HFFc6 (cell line): Measurements from ENCODE around the gene PRDM7. TPM values are rescaled to one million over a fixed set of nuclear protein-coding genes. Genes with fewer than 3 reads are reported as not detected.
"Not testable (repeated sequence)": the region's sequence is repeated elsewhere in the genome, so short reads cannot be mapped to it uniquely, and the experiment has no call there.

Experiments
- DNase-seq: peaks from one replicate; pipeline ENCODE4 v3.0.0-alpha.2; 2018
- H3K27ac Mint-ChIP-seq: 2 replicates; pipeline ENCODE4 v1.8.0; 2020; ENCODE audit warnings: mild to moderate bottlenecking, mixed read lengths
- H3K27me3 Mint-ChIP-seq: 2 replicates; pipeline ENCODE4 v1.8.0; 2021; ENCODE audit warnings: mild to moderate bottlenecking, moderate library complexity, mixed read lengths; ENCODE audit not compliant: insufficient read depth
- H3K36me3 Mint-ChIP-seq: 2 replicates; pipeline ENCODE4 v1.8.0; 2021; ENCODE audit warnings: low read depth, mixed read lengths
- H3K4me1 Mint-ChIP-seq: 2 replicates; pipeline ENCODE4 v1.8.0; 2020; ENCODE audit warnings: low read depth, mixed read lengths
- H3K4me3 Mint-ChIP-seq: 2 replicates; pipeline ENCODE4 v1.8.0; 2020; ENCODE audit warnings: mild to moderate bottlenecking, moderate library complexity, mixed read lengths
- H3K9me3 Mint-ChIP-seq: 2 replicates; pipeline ENCODE4 v1.8.0; 2020; ENCODE audit warnings: mild to moderate bottlenecking, mixed read lengths
- long read RNA-seq: library from polyadenylated mRNA; unstranded; transcript quantifications from one replicate; pipeline ENCODE4 v2.0.0, GENCODE V29; 2019
- total RNA-seq, 6 experiments: library from RNA; stranded (reverse); fragmentation: NEBNext Ultra II Directional; extraction: Animal tissue kit (Norgen Biotek cat#: 25700); gene quantifications; 2 replicates in 1 of 6; 3 replicates in 5 of 6; pipeline ENCODE4 v1.2.3, GENCODE V29; 2021
- TF ChIP-seq, protein P1 (sequence below): fragments of 200-600 bp; sonication (generic); IDR thresholded peaks from 2 replicates; pipeline ENCODE4 v1.5.0; 2021; ENCODE audit warnings: antibody characterized with exemption, mild to moderate bottlenecking

PRDM7 gene
- total RNA-seq, result not detected
- long read RNA-seq, result 0 reads

DNA sequence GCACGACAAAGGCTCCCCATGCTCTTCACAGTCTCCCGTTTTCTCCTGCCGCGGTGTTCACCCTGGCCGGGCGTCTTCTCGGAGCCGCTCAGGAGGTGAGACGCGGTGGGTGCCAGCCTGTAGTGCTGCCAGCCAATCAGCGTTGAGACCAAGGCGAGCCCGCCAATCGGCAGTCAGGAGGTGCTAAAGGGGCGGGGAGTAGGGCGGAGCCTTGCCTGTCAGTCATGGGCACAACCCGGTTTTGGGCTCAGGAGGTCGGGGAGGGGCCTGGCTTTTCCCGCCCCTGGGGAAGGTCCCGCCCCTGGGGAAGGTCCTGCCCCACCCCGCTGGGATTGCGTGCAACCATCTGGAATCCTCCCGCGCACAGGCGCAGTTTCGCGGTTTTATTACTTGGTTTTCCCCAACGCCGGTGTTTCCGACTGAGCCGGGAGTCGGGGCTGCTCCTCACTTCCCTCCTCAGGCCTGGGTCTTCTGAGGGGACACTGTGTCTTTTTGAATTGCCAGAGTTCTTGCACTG lies at the start of gene PRDM7:
PRDM7 (minus strand) TSS at position 92 of the 517 bp plus-strand sequence. CDS start 1,421 bp downstream, outside the sequence.
- DNase-seq, result peak; percentile 67
- H3K27me3 Mint-ChIP-seq, result peaks cover 27% of the 10 kb centered on the region
- no peaks in the 10 kb centered on the region for H3K9me3 Mint-ChIP-seq
- no peaks in the 10 kb centered on the region; the same call in 1 of the 2 replicates for H3K36me3 Mint-ChIP-seq
- peak within 1 kb of the TSS; percentile 65 for H3K4me3 Mint-ChIP-seq
- TF ChIP-seq, protein P1, sequence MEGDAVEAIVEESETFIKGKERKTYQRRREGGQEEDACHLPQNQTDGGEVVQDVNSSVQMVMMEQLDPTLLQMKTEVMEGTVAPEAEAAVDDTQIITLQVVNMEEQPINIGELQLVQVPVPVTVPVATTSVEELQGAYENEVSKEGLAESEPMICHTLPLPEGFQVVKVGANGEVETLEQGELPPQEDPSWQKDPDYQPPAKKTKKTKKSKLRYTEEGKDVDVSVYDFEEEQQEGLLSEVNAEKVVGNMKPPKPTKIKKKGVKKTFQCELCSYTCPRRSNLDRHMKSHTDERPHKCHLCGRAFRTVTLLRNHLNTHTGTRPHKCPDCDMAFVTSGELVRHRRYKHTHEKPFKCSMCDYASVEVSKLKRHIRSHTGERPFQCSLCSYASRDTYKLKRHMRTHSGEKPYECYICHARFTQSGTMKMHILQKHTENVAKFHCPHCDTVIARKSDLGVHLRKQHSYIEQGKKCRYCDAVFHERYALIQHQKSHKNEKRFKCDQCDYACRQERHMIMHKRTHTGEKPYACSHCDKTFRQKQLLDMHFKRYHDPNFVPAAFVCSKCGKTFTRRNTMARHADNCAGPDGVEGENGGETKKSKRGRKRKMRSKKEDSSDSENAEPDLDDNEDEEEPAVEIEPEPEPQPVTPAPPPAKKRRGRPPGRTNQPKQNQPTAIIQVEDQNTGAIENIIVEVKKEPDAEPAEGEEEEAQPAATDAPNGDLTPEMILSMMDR, result no peak
- no peak within 1 kb of the TSS; the same call in 1 of the 2 replicates for H3K27ac Mint-ChIP-seq
- H3K4me1 Mint-ChIP-seq, result peaks cover 17% of the 10 kb centered on the region

DNA sequence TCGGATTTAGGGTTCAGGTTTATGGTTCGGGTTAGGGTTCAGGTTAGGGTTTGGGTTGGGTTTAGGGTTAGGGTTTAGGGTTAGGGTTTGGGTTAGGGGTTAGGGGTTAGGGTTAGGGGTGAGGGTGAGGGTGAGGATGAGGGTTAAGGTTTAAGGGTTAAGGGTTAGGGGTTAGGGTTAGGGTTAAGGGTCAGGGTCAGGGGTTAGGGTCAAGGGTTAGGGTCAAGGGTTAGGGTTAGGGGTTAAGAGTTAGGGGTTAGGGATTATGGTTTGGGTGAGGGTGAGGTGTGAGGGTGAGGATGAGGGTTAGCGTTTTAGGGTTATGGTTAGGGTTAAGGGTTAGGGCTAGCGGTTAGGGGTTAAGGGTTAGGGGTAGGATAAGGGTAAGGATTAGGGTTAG lies 44.7 kb upstream of the PRDM7 start:
- not testable (repeated sequence) for H3K36me3 Mint-ChIP-seq, H3K27me3 Mint-ChIP-seq, H3K4me3 Mint-ChIP-seq, H3K9me3 Mint-ChIP-seq, H3K4me1 Mint-ChIP-seq, H3K27ac Mint-ChIP-seq, DNase-seq

DNA sequence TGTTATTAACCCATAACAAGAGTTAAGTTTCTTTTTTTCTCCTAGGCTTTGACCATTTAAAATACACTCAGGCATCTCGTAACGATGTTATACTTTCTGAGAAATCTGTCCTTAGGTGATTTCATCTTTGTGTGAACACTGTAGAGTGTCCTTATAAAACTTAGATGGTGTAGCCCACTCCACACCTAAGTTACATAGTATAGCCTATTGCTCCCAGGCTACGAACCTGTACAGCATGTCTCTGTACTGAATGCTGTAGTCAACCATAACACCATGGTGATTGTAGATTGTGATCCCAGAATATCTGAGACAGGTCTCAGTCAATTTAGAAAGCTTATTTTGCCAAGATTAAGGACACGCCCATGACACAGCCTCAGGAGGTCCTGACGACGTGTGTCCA lies 30.5 kb upstream of the PRDM7 start:
- H3K27me3 Mint-ChIP-seq, H3K4me3 Mint-ChIP-seq, H3K27ac Mint-ChIP-seq, DNase-seq, H3K4me1 Mint-ChIP-seq, H3K9me3 Mint-ChIP-seq, H3K36me3 Mint-ChIP-seq: not testable (repeated sequence)

DNA sequence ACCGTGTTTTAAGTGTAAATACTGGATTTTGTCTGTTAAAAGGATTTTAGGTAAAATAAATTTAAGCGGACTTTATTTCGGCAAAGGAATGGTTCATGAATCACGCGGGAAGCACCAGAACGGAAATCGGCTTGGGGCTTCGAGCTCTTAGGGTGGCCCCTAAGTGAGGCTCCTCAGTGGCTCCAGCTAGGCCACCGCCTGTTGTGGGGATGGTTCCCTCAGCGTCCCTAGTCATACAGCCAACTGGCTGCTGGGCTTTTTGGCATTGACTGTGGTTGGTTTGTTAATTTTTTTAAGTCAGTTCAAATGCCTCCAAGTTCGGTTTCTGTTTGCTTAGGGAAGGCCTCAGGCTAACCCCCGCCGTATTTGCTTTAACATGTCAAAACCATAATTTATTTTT lies 29.9 kb upstream of the PRDM7 start:
- not testable (repeated sequence) for DNase-seq, H3K4me3 Mint-ChIP-seq, H3K36me3 Mint-ChIP-seq, H3K27me3 Mint-ChIP-seq, H3K9me3 Mint-ChIP-seq, H3K27ac Mint-ChIP-seq, H3K4me1 Mint-ChIP-seq

DNA sequence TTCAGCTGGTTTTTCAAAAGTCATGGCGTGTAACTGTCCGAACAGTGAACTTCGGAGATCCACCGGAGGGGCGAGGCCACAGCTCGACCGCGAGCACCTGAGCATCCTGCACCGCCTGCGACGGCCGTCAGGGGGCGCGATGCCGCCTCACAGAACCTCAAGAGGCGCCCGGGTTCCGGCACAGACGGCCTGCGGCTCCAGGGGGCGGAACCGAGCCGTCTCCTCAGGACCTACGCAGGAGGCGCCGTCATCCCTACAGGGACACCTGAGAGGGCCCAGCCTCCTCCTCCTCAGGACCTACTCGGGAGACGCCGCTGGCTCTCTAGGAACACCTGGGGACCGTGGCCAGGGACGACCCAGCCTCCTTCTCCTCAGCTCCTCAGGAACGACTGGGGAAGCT lies 29.1 kb upstream of the PRDM7 start:
- not testable (repeated sequence) for DNase-seq, H3K4me3 Mint-ChIP-seq, H3K9me3 Mint-ChIP-seq, H3K27me3 Mint-ChIP-seq, H3K36me3 Mint-ChIP-seq, H3K4me1 Mint-ChIP-seq, H3K27ac Mint-ChIP-seq
- TF ChIP-seq, protein P1, result peak; percentile 33; the same call in 1 of the 2 replicates

DNA sequence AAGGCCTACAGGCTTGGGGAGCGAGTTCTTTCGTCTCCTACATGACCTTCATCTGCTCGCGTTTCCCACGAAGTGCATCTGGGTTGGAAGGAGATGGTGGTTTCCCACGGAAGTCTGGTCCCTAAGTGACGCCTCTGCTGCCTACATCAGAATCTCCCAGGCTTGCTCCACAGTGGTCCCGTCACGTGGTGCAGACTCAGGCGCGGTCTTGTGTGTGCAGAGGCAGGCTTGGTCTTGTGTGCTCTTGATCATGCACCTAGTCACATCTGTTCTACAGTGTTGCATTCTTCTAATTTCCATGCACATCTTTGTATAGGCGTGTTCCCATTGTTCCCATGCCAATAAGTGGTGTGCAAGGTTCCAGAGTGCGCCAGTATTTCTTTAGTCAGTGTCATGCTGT lies 27.6 kb upstream of the PRDM7 start:
- not testable (repeated sequence) for H3K27me3 Mint-ChIP-seq, H3K9me3 Mint-ChIP-seq, H3K27ac Mint-ChIP-seq, DNase-seq, H3K36me3 Mint-ChIP-seq, H3K4me3 Mint-ChIP-seq, H3K4me1 Mint-ChIP-seq

DNA sequence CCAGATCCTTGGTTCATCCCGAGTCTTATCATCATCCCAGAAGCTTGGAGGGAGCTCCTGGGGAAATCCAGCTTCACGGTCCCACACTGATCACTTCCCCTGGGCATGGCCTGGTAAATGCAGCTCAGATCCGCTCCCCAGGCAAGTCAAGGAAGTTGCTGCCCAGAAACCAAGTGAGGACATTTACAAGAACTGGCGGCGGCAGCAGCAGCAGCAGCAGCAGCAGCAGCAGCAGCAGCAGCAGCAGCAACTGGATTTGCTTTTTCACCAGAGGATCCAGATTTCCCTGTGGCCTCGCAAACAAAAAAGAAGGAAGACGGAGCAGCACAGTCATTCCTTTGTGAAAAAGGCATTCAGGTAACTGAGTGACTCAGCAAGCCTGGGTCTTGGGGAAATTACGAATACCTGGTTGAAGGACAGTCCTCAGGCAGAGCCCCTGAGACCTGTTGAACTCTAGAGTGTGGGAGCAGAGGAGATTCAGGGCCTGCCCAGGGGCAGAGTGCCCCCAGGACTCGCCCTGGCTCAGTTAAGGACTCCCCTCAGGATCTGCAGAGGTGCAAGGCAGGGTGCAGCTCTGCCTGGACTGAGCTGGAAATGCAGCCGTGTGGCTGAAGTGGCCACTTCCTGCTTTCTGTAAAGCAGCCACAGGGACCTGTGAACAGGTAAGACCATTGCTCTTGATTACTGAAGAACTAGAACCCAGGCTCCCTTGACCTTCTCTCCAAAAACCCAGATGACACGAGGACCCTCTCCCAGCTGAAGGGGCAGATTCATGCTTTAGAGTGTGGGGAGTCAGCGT lies 25.2 kb upstream of the PRDM7 start:
- not testable (repeated sequence) for H3K4me3 Mint-ChIP-seq, H3K4me1 Mint-ChIP-seq

DNA sequence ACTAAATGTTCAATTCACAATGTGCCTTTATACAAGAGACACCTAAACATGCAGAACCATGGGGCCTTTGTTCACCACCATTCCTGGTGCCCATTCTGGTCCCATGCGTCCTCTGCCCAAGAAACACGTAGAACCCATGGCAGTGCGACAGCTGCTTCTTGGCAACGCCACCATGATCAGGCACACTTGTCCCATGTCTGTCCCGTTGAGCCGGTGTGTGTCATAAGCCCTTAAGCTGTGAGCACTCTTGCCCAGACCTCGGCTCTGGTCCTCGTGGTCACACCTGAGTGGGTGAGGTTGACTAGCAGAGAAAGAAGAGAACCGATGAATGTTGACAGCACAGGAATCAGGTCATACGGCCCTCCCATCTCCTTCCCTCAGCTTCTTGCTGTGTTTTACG lies 24.2 kb upstream of the PRDM7 start:
- H3K36me3 Mint-ChIP-seq, H3K27ac Mint-ChIP-seq, H3K27me3 Mint-ChIP-seq, H3K4me1 Mint-ChIP-seq, H3K4me3 Mint-ChIP-seq, H3K9me3 Mint-ChIP-seq, DNase-seq: not testable (repeated sequence)

More for the DNA sequence above, 25.2 kb upstream of the PRDM7 start:
- DNase-seq, H3K27me3 Mint-ChIP-seq, H3K27ac Mint-ChIP-seq, H3K9me3 Mint-ChIP-seq, H3K36me3 Mint-ChIP-seq: not testable (repeated sequence)

DNA sequence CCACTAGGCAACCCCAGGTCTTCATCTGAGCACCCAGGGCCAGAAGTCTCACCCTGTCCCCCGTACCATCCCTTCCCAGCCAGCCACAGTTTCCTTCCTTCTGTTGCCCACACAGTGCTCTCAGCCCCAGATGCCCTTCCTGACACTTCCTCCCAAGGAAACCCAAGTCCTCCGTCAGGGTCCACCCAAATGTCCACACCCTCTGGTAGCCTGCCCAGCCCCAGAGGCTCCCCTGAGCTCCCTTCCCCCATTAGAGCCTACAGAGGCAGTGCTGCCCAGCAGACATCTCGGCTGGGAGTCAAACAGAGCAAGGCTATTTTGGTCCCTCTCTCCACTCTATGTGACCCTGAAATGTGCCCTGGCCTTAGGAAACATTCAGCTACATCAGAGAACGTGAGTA lies 23.7 kb upstream of the PRDM7 start:
- H3K9me3 Mint-ChIP-seq, H3K4me3 Mint-ChIP-seq, H3K36me3 Mint-ChIP-seq, H3K4me1 Mint-ChIP-seq, DNase-seq, H3K27ac Mint-ChIP-seq: not testable (repeated sequence)
- peaks cover 10% of the 10 kb centered on the region for H3K27me3 Mint-ChIP-seq

DNA sequence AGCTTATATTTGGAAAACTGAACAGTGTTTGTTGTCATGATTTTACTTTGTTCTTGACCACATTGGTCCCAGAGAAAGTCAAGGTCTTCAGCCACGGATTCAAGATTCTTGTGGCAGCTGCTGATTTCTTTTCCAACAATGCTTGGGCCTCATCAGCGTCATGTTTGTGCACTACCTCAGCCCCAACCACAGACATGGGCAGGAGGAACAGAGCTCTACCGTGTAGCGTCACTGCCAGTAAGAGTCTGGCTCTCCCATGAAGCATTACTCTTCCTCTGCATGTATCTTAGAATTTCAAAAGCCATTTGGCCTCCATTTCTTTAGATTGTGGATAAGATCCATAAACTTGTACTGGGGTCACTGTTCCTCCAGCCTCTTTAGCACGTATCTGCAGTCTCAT lies 23.1 kb upstream of the PRDM7 start:
- not testable (repeated sequence) for H3K4me3 Mint-ChIP-seq, H3K9me3 Mint-ChIP-seq, H3K4me1 Mint-ChIP-seq, H3K27ac Mint-ChIP-seq, H3K36me3 Mint-ChIP-seq, DNase-seq
- peaks cover 11% of the 10 kb centered on the region for H3K27me3 Mint-ChIP-seq

DNA sequence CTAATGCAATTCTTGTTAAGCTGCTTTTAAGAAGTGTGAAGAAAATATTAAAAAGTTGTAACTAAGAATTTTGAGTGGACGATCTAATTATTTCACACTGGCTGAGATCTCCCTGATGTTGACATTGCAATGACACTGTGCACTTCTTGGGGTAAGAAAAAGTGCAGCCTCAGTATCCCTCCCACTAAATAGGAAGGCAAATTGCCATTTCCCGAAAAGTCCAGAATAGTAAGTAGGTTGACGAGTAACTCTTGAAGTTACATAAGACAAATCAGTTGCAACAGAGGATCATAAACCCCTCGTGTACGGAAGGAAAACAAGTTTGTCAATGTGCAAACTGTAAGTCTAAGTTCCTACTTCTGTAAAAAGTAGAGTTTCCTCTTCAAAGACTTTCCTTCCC lies 21.8 kb upstream of the PRDM7 start:
- H3K9me3 Mint-ChIP-seq, H3K36me3 Mint-ChIP-seq, H3K27ac Mint-ChIP-seq, DNase-seq, H3K4me3 Mint-ChIP-seq, H3K4me1 Mint-ChIP-seq: not testable (repeated sequence)
- peaks cover 15% of the 10 kb centered on the region for H3K27me3 Mint-ChIP-seq
